A673 (cell line): Measurements from ENCODE around the gene VWDE.

Experiments
- EZH2 ChIP-seq: fragments of 200-600 bp; sonication (generic); IDR thresholded peaks from 2 replicates; pipeline ENCODE4 v1.6.1; 2017; ENCODE audit warnings: borderline replicate concordance, low read depth, mild to moderate bottlenecking, mixed read lengths, antibody characterized with exemption, low read length; ENCODE audit not compliant: poor library complexity, severe bottlenecking
- TF ChIP-seq, protein P1 (sequence below): fragments of 300-800, 200-600 bp; sonication (generic); conservative IDR thresholded peaks from 2 replicates; pipeline ENCODE4 v1.5.1; 2017; ENCODE audit warnings: low read depth, mild to moderate bottlenecking, antibody characterized with exemption, low read length, moderate library complexity, mixed read lengths

DNA sequence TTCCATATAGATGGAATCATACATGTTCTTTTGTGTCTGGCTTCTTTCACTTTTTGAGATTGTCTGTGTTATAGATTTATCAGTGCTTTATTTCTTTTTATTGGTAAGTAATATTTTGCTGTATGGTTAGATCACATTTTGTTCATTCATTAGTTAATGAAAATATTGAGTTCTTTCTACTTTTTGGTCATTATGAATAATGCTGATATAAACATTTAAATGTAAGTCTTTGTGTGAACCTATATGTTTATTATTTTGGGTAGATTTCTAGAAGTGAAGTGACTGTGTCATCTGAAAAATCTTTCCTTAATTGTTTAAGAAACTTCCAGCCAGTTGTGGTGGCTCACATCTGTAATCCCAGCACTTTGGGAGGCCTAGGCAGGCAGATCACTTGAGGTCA, 11.4 kb upstream of the VWDE start:
- TF ChIP-seq, protein P1, sequence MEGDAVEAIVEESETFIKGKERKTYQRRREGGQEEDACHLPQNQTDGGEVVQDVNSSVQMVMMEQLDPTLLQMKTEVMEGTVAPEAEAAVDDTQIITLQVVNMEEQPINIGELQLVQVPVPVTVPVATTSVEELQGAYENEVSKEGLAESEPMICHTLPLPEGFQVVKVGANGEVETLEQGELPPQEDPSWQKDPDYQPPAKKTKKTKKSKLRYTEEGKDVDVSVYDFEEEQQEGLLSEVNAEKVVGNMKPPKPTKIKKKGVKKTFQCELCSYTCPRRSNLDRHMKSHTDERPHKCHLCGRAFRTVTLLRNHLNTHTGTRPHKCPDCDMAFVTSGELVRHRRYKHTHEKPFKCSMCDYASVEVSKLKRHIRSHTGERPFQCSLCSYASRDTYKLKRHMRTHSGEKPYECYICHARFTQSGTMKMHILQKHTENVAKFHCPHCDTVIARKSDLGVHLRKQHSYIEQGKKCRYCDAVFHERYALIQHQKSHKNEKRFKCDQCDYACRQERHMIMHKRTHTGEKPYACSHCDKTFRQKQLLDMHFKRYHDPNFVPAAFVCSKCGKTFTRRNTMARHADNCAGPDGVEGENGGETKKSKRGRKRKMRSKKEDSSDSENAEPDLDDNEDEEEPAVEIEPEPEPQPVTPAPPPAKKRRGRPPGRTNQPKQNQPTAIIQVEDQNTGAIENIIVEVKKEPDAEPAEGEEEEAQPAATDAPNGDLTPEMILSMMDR, result no peak
- no peak for TF ChIP-seq EZH2
